ENCODE data around the gene KCNA1.

KCNA1 gene

DNA sequence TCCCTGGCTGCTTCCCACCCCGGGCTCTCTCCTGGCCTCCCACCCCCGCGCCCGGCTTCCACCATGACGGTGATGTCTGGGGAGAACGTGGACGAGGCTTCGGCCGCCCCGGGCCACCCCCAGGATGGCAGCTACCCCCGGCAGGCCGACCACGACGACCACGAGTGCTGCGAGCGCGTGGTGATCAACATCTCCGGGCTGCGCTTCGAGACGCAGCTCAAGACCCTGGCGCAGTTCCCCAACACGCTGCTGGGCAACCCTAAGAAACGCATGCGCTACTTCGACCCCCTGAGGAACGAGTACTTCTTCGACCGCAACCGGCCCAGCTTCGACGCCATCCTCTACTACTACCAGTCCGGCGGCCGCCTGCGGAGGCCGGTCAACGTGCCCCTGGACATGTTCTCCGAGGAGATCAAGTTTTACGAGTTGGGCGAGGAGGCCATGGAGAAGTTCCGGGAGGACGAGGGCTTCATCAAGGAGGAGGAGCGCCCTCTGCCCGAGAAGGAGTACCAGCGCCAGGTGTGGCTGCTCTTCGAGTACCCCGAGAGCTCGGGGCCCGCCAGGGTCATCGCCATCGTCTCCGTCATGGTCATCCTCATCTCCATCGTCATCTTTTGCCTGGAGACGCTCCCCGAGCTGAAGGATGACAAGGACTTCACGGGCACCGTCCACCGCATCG lies 1.8 kb downstream of the KCNA1 start:
- no peak for DNase-seq

DNA sequence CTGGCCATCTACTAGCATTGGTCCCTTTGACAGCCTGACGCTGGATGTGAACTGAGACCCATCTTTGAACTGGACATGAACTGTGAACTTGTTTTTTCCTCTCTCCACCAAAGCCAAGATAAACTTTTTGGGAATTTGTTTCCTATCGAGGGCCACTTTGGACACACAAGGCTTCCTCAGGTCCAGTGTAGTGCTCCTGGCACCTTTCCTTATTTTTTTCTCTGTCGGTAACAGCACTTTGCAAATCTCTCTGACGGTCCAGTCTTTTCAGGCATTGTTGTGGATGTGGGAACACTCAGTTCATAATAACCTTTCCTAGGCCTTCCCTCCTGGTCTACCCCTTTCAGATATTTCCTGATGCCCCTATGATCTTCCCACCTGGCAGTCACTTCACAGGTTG lies 5.0 kb downstream of the KCNA1 start:
- no peak for DNase-seq

DNA sequence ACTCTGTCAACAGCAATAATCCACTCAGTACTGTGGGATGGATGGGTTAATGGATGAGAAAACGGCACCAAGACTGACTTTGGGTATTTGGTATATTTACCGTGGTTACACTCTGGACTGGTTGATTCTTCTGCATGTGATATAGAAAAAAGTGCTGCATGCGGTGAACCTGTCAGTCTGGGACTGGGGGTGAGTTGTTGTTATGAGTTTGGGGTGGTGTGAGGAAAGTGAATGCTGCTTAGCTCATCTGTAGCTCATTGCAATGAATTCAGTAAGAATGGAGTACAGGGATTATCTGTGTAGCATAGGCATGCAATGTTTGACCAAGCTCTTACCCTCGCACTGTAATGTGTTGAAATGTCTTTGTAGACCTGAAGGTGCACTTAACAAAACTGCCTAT lies 6.0 kb downstream of the KCNA1 start:
- DNase-seq: no peak

DNA sequence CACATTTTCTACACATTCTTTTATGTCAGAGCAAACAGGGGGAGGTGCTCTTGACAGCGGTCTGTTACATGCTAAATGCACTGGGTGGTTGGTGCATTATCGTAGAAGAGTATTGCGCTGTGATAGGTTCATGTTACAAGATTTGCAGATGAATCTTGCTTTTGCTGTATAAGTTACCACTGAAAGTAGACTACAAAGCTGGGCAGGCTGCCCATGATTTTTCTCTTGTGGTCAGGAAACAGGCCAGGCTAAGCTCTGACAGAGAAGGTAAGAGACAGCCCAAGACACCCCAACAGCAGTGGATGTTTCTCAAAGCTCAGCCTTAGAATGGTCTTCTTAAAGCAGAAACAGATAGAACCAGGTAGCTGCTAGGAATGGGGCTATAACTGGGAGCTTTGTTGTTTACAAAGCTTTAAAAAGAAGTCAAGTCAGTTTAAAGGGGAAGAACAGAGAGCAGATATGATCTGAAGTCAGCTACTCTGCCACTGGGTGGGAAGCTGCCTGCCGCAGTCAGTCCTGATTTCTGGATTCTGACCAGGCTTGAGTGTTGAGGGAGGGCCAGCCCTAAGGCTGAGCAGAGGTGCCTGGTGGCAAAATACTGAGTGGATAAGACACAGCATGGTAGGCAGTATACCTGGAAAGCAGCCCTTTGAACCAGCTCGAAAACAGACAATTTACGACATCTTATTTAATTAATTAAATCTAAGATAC lies 9.4 kb downstream of the KCNA1 start:
- DNase-seq: peak; percentile 38

DNA sequence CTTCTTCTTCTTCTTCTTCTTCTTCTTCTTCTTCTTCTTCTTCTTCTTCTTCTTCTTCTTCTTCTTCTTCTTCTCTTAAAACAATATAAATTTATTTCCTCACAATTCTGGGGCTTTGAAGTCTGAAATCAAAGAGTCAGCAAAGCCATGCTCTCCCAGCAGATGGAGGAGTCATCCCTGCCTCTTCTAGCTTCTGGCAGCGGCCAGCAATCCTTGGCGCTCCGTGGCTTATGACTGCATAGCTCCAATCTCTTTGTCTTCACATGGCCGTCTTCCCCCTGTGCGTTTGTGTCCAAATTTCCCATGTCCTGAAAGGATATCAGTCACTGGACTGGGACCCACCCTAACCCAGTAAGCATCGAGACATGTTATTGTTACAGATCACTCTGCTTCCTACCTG lies 22.9 kb downstream of the KCNA1 start:
- no peak for DNase-seq

GRCh38 chr12:4933411-4933810 lies 23.7 kb downstream of the KCNA1 start:
- DNase-seq: peak; percentile 89

DNA sequence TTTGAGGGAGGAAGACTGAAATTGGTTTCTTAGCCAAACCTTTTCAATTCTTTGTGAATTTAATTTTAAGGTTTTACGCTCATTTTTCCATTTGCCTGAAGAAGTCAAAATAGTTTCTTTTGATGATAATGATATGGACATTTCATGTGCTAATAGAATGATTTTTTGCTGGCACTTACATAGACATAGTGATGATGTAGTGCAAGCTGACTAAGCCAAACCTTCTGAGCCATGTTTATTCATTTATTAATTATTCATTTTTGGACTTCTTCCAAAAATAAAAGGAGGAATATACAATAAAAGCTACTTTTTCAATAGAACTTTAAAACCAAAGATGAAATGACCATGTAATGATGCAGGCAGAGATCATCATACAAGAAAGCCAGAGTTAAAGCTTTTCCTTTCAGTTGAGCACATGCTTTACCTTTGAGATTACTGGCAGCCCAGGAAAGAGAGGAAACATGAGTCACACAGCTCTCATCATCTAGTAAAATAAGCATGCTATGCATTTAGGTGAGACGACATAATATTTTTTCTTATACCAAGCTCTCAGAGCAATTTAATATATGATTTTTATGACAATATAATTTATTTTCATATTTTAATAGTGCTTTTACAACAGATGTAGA lies 24.8 kb downstream of the KCNA1 start:
- peak; percentile 22 for DNase-seq

DNA sequence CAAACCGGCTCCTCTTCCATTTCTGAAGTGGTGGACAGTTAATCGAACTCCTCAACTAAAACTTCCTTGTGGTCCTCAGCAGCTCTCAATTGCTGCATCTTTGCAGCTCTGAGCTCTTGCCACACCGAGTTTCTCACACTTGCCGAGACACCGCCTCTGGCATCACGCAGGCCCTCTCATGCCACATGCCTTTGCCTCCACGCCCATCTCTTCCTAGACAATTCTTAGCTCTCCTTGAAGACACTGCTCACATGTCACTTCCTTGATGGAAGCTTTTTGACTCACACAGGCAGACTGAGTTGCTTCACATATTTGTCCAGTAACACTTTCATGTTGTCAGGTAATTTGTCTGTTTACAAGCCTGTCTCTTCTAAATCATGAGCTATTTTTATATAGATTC lies 29.2 kb downstream of the KCNA1 start:
- no peak for DNase-seq

GRCh38 chr12:4939418-4940023 lies 29.8 kb downstream of the KCNA1 start:
- DNase-seq: no peak

- DNase-seq: no peak
Observed at GRCh38 chr12:4943067-4943937, 33.6 kb downstream of the KCNA1 start.

DNA sequence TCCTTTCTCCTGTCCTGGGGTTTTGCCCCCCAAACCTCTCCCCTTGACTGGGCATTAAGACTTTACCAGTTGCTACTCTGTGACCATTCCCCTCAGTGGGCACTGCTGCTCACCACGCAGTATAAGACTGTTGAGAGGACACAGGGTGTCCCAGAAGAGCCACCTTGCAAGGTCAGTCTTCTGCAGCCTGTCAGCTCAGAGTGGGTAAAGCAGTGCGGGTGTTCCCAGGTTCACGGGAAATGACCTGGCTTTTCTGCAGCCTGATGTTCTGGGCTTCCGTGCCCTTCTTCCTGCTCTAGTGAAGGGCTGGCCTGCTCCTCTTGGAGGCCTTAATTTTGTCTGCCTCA lies 34.2 kb downstream of the KCNA1 start:
- DNase-seq: no peak

- DNase-seq: no peak
Observed at GRCh38 chr12:4947253-4947652, 37.5 kb downstream of the KCNA1 start.

DNA sequence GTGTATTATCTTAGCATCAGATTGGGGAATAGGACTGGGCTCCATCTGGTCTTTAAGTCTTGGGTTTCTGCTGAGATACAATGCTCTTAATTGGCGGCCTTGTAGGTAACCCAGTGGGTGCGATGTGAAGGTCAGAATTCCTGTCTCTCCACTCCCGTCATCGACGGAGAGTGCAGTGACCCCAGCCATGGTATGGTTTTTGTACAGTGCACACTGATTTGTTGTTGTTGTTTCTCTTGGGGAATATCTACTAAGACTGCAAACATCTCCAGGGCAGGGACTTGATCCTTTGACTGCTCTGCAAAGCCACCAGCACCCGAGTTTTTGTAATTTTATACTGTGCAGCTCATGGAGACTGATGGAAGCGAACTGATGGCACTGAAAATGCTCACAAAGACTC lies 41.4 kb downstream of the KCNA1 start:
- no peak for DNase-seq

- no peak for DNase-seq
Observed at GRCh38 chr12:4951601-4952000, 41.9 kb downstream of the KCNA1 start.

- DNase-seq: peak; percentile 27
Observed at GRCh38 chr12:4954621-4955354, 45.1 kb downstream of the KCNA1 start.

GRCh38 chr12:4956054-4956453 lies 46.3 kb downstream of the KCNA1 start:
- no peak for DNase-seq

- no peak for DNase-seq
Observed at GRCh38 chr12:4956968-4957367, 47.3 kb downstream of the KCNA1 start.

GRCh38 chr12:4957761-4958160 lies 48.1 kb downstream of the KCNA1 start:
- no peak for DNase-seq

DNA sequence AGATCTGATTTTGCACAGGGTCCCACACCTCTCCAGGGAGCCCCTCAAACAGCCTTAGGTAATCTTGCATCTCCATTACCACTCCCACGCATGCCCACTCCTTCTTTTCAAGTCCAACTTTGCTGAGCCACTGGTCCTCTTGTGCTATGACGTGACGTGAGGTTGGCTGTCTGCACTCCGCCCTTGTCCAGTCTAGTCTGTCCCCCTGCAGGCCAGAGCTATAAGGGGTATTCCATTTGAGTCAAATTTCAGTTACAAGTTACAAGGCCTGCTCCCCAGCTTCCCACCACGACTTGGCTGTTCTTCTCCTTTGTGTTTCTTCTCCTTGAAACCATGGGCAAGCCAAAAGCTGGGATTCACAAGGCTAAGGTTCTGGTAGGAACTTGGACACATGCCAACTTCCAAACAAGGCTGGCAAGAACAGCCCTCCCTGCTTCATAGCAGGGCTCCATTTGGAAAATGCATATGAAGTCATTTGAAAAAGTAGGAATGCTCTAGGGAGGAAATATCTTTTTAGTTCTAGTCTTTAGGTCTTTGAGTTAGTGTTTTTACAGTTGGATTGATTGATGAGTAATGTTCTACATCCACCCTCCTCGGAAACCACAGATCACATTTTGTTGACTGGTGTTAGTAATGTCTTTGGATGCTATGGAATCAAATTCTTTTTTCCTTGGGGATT lies 49.1 kb downstream of the KCNA1 start:
- DNase-seq: no peak

DNA sequence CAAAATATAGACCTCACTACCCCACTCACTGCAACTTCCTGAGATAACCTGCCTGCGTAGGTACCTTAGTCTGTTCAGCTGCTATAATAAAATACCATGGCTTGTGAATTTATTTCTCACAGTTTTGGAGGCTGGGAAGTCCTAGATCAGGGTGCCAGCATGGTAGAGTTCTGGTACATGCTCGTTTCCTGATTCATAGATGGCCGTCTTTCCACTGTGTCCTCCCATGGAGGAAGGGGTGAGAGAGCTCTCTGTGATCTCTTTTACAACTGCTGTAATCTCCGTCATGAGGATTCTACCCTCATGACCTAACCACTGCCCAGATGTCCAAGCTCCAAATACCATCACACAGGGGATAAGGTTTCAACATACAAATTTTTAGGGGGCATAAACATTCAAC lies 49.7 kb downstream of the KCNA1 start:
- no peak for DNase-seq

GRCh38 chr12:4960030-4960429 lies 50.3 kb downstream of the KCNA1 start:
- no peak for DNase-seq

GRCh38 chr12:4960547-4960946 lies 50.8 kb downstream of the KCNA1 start:
- no peak for DNase-seq

All from hematopoietic multipotent progenitor cell treated with erythropoietin and hydrocortisone succinate and interleukin-3 and kit ligand, for 4 days (in vitro differentiated cells).